GM19193 (cell line): ENCODE measurements around the gene RWDD1.

Experiments used
- POLR2A ChIP-seq: IDR thresholded peaks from 4 replicates; pipeline ENCODE4 v1.6.1; 2011; ENCODE audit not compliant: insufficient read depth, insufficient read length; ENCODE audit errors: extremely low read depth

The RWDD1 gene

DNA sequence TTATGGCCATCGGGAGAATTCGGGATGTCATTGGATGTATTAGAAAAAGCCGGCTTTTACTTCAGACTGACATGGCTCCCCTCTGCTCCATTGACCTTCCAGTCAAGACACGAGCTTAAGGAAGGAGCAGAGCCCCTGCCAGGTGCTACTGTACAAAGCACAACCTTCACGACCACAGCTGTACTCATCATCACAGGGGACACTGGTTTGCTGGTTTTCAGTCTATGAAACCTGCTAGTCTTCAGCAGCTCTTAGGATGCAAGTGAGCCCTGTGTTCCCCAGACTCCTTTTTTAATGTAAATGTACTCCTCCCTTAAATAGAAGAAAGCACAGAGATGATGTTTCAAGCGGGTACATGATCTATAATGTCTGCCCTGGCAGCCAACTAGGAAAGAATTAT, 23.9 kb upstream of the RWDD1 start:
- TF ChIP-seq POLR2A: no peak

DNA sequence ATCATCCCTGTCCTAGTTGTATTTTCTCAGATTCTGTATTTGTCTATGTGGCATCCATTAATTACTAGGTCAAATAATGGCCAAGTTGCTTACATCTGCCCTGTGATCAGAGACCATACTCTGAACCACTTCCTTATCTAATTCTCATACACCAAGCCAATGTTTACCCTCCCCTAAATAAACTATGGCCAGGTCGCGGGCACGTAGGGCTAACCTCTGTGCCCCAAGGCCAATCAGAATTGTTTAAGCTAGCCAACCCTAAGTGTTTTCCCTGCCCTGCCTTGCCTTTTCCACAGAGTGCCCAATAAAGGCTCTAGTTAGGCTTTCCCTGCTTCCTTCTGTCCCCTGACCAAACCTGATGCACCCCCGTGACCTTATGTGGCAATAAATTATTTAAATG, 20.5 kb upstream of the RWDD1 start:
- TF ChIP-seq POLR2A: no peak

DNA sequence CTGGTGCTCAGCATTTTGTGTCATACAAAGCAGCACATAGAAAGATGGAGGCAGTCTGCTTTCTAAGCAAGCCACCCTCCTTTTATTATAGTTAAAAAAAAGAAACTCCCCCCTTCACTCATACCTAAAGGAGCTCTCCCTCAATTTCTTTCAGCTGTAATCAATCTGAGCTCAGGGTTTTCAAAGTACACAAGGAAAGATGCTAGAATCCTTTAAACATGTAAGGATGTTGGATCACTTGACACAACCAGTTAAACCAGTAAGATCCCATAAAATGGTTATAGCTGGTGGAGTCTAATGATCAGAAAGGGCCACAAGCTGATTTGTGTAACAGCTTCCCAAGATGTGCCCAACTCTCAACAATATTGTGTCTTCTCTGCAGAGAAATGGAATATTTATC, 17.9 kb upstream of the RWDD1 start, which contains the start of gene CALHM4:
Gene CALHM4, plus strand, starts transcription at position 301 of the 400 bp plus-strand sequence. Its CDS starts 43 bp downstream, at position 344.
- no peak for TF ChIP-seq POLR2A

DNA sequence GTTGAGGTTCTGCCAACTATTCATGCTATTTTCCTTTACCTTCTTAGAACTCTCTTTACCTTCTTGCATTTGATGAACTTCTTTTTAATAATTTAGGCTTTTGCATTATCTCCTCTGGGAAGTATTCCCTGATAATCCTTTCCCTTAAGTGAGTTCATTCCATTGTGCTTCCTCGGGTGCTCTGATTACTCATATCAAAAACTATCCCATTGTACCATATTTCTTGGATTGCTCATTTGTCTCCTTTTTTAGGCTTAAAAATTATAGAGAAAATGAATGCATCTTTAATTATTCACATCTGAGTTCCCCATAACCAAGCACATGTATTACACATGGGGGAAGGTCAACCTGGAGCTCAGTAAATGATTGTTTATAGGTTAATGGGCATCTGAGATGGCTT, 15.2 kb upstream of the RWDD1 start:
- TF ChIP-seq POLR2A: no peak

DNA sequence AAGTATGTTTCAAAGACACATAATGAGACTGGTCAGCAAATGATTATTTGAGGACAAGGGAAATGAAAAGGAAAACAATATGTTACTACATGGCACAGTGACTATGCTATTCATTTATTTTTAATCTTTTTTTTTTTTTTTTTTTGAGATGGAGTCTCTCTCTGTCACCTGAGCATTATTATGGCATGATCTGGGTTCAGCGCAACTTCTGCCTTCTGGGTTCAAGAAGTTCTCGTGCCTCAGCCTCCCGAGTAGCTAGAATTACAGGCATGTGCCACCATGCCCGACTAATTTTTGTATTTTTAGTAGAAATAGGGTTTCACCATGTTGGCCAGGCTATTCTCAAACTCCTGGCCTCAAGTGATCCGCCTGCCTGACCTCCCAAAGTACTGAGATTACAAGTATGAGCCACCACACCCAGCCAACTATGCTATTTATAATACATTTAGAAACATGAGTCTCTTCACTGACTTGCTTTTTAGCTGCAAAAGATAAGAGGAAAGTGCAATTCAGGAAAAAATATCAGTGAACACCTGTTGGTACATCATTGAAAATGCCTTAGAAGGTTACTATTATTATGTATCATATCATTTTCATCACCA, 14.4 kb upstream of the RWDD1 start:
- no peak for TF ChIP-seq POLR2A

DNA sequence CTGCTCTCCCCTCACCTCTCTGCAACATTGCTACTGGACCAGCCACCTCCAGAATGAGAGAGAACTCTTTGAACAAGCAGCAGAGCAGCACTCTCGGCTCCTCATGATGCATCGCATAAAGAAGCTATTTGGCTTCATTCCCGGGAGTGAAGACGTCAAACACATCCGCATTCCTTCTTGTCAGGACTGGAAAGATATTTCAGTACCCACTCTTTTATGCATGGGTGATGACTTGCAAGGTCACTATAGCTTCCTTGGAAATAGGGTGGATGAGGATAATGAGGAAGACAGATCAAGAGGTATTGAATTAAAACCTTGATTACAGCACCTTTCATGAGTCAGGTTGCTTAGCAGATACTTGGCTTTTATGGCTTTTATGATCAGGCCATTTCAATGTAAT, 13.4 kb upstream of the RWDD1 start:
- TF ChIP-seq POLR2A: no peak

DNA sequence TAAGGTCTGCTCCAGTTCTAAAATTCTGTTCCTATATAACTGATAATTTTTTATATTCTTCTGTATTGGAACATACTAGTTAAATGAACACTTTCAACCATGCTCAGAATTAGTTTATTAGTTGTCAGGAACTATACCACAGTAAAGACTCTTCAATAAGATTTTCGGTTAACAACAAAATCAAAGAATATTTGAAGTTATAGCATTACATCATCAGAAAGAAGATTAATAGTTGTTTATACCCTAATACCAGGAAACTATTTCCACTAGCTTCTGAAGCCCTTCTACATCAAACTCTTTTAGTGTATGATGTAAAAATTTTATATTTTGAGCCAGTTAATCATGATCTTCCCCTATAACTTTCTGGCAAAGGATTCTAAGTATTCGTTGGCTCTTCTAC, 11.2 kb upstream of the RWDD1 start:
- no peak for TF ChIP-seq POLR2A

DNA sequence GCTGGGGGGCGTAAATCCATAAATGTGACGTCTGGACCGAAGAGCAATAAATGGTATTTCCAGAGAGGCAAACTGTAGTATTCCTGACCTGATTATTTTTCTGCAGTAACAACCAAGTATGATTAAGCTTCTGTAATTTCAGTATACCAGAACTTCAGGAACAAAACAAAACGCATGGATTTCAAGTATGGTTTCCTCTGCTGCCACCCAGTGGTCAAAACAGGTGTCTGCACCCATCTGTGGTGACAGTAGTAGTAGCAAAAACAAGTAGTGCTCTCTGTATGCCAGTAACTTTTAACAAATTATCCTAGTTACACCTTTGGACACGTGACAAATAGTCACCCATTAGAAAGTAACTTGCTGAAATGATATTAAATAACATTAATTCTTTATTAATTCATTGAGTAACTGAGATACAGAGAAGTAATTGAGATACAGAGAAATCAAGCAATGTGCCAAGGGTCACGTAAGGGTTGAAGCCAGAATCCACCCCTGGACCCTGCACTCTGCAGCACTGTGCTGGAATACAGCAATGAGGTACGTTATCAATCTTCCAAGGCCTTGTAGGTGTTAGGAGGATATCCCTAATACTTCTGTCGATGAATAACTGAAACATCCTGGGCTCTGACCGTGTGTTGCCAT, 9.8 kb upstream of the RWDD1 start:
- no peak for TF ChIP-seq POLR2A

DNA sequence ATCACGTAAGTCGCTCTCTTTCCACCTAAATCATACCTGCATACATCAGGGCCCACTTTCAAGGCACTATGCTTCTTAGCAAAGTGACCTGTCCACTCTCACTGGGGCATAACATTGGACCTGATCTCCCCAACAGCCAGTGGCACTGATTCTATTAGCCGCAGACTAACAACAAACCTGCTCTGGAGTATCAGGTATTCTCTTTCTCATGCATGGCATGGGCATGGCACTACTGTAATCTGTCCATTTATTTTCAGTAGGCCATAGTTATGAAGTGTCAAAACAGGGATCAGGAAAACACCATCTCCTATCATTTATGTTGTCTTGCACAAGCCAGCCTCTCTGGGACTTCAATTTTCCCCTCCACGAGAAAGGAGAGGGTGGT, 9.3 kb upstream of the RWDD1 start:
- TF ChIP-seq POLR2A: no peak

DNA sequence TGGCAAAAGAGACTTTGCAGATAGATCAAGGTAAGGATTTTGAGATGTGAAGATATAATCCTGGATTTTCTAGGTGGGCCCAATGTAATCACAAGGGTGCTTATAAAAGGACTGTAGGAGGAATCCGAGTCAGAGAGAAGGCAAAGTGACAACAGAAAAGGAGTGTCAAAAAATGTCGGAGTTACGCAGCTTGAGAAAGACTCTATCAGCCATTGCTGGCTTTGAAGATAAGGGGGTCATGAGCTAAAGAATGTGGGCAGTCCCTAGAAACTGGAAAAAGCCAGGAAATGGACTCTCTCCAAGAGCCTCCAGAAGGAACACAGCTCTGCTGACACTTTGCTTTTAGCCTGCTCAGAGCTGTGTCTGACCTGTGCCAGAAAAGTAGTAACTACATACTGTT, 8.7 kb upstream of the RWDD1 start:
- no peak for TF ChIP-seq POLR2A

DNA sequence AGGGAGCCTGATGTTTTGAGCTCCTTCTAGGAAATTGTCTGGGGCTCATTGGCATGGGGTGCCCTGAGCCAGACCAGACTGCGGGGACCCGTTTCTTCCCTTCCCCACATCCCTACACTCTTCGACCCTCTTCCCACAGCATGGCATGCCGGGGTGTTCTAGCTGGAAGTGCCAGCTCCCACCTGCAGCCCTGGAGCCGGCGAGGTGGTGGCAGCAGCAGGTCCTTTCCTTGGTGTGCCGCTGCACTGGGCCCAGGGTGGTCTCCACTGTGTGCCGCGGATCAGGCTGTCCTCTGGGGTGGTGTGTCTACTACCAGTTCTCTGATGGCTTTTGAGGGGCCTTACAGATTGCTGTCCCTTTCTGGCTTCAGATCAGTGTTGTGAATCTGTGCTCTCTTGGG, 7.5 kb upstream of the RWDD1 start:
- no peak for TF ChIP-seq POLR2A

DNA sequence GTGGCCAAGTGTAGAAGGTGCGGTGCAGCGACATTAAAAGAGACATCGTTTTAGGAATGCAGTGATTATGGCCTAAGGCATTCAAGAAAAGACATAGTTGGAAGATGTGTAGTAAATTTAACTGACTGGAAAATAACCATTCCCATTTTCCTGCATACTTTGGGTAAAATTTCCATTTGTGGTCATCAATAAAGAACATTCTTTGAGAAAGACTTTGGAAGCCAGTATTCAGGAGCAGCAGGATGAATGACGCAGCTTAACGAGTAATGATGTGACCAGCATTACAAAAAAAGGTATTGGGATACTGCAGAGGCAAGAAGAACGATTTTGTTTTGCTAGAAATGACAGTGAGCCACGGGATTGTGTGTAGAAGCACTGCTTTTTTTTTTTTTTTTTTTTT, 7.0 kb upstream of the RWDD1 start:
- TF ChIP-seq POLR2A: no peak

DNA sequence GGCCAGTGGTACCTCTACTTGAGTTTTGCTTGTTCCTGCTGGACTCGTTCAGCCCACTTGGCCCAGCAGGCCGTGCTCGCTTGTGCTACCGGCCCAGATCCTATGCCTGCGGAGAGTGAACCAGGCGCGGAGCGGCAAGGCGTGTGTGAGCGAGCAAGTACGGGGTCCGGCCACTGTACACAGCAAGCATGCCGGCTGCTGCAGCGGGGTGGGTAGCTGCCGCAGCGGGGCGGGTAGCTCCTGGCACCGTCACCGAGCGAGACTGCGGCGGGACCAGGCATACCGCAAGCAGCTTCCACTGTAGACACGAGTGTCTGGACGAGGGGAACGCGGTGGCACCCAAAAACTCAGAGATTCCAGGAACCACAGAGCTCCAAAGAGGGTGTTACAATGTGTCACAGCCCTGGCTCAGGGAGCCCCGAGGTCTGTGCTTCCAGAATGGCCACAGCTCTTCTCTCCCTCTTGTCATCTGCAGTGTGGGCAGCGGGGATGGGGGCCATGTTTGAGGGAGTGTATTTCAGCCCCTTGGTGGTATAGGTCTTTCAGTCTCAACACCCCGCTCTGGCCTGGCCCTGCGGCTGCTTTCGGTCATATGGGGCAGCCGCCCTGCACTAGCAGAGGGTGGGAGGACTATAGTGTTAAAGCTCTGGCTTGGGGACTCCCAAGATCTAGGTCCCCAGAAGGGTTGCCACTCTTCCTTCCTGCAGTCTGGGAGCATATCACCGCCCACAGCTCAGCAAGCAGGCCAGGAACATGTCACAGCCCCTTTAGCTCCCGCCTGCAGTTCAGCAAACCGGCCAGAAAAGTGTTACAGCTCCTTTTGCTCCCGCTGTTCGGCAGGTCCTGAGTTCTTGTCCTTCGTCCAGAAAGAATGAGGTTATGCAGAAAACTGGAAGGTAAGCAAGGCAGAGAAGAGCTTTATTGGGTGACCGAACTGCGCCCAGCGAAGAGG, 6.1 kb upstream of the RWDD1 start:
- no peak for TF ChIP-seq POLR2A

DNA sequence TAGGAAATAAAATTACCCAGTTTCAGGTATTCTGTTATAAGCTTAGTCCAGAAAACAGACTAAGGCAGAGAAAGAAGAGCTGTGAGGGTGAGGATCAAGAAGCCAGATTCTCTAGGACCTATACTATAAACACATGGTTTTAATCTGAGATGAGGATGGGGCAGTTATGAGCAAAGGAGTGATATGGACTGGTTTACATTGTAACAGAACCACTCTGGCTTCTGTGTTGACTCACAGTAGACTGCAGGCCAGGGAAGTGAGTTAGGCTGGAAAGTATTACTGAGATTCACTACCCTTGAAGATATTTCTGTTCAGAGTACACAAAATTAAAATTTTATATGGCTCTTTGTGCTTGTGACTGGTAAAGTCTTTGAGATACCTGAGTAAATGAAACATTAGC, 3.2 kb upstream of the RWDD1 start:
- no peak for TF ChIP-seq POLR2A
